EL (cell line): ENCODE results near the gene CCR5AS.

Experiments used
- DNase-seq: peaks from one replicate; pipeline ENCODE4 v3.0.0-alpha.2; 2016

The CCR5AS gene

GRCh38 chr3:46375218-46375617 is 31.6 kb downstream of the CCR5AS start:
- DNase-seq, result no peak

- DNase-seq, result no peak
Observed at GRCh38 chr3:46374755-46375154, 32.1 kb downstream of the CCR5AS start.

DNA sequence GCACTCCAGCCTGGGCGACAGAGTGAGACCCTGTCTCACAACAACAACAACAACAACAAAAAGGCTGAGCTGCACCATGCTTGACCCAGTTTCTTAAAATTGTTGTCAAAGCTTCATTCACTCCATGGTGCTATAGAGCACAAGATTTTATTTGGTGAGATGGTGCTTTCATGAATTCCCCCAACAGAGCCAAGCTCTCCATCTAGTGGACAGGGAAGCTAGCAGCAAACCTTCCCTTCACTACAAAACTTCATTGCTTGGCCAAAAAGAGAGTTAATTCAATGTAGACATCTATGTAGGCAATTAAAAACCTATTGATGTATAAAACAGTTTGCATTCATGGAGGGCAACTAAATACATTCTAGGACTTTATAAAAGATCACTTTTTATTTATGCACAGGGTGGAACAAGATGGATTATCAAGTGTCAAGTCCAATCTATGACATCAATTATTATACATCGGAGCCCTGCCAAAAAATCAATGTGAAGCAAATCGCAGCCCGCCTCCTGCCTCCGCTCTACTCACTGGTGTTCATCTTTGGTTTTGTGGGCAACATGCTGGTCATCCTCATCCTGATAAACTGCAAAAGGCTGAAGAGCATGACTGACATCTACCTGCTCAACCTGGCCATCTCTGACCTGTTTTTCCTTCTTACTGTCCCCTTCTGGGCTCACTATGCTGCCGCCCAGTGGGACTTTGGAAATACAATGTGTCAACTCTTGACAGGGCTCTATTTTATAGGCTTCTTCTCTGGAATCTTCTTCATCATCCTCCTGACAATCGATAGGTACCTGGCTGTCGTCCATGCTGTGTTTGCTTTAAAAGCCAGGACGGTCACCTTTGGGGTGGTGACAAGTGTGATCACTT is 34.1 kb downstream of the CCR5AS start:
- DNase-seq, result peak; percentile 36

DNA sequence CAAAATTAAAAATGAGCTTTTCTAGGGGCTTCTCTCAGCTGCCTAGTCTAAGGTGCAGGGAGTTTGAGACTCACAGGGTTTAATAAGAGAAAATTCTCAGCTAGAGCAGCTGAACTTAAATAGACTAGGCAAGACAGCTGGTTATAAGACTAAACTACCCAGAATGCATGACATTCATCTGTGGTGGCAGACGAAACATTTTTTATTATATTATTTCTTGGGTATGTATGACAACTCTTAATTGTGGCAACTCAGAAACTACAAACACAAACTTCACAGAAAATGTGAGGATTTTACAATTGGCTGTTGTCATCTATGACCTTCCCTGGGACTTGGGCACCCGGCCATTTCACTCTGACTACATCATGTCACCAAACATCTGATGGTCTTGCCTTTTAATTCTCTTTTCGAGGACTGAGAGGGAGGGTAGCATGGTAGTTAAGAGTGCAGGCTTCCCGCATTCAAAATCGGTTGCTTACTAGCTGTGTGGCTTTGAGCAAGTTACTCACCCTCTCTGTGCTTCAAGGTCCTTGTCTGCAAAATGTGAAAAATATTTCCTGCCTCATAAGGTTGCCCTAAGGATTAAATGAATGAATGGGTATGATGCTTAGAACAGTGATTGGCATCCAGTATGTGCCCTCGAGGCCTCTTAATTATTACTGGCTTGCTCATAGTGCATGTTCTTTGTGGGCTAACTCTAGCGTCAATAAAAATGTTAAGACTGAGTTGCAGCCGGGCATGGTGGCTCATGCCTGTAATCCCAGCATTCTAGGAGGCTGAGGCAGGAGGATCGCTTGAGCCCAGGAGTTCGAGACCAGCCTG is 35.1 kb downstream of the CCR5AS start:
- no peak for DNase-seq

GRCh38 chr3:46370839-46371518 is 35.9 kb downstream of the CCR5AS start, which contains the start of gene CCR5:
TSS of gene CCR5 (plus strand) at chr3:46370946. CDS start at chr3:46372903, 1,957 bp downstream.
- no peak for DNase-seq

GRCh38 chr3:46369675-46370132 is 37.2 kb downstream of the CCR5AS start:
- no peak for DNase-seq

DNA sequence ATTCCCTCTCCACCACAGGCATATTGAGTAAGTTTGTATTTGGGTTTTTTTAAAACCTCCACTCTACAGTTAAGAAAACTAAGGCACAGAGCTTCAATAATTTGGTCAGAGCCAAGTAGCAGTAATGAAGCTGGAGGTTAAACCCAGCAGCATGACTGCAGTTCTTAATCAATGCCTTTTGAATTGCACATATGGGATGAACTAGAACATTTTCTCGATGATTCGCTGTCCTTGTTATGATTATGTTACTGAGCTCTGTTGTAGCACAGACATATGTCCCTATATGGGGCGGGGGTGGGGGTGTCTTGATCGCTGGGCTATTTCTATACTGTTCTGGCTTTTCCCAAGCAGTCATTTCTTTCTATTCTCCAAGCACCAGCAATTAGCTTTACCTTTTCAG is 37.7 kb downstream of the CCR5AS start:
- no peak for DNase-seq

GRCh38 chr3:46368569-46368968 is 38.3 kb downstream of the CCR5AS start:
- peak; percentile 18 for DNase-seq

- DNase-seq, result no peak
Observed at GRCh38 chr3:46367811-46368210, 39.1 kb downstream of the CCR5AS start.

- no peak for DNase-seq
Observed at GRCh38 chr3:46365737-46366524, 40.9 kb downstream of the CCR5AS start.

- no peak for DNase-seq
Observed at GRCh38 chr3:46365041-46365440, 41.8 kb downstream of the CCR5AS start.

- DNase-seq, result peak; percentile 78
Observed at GRCh38 chr3:46361408-46362283, 45.2 kb downstream of the CCR5AS start.

GRCh38 chr3:46360907-46361306 is 46.0 kb downstream of the CCR5AS start:
- peak; percentile 17 for DNase-seq

GRCh38 chr3:46359733-46360493 is 47.0 kb downstream of the CCR5AS start:
- peak; percentile 61 for DNase-seq

DNA sequence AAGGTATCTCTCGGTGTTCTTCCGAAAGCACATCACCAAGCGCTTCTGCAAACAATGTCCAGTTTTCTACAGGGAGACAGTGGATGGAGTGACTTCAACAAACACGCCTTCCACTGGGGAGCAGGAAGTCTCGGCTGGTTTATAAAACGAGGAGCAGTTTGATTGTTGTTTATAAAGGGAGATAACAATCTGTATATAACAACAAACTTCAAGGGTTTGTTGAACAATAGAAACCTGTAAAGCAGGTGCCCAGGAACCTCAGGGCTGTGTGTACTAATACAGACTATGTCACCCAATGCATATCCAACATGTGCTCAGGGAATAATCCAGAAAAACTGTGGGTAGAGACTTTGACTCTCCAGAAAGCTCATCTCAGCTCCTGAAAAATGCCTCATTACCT is 48.4 kb downstream of the CCR5AS start:
- no peak for DNase-seq

- no peak for DNase-seq
Observed at GRCh38 chr3:46356909-46357308, 50.0 kb downstream of the CCR5AS start.

- DNase-seq, result no peak
Observed at GRCh38 chr3:46356276-46356675, 50.6 kb downstream of the CCR5AS start.

GRCh38 chr3:46354984-46355383 is 51.9 kb downstream of the CCR5AS start:
- DNase-seq, result no peak

DNA sequence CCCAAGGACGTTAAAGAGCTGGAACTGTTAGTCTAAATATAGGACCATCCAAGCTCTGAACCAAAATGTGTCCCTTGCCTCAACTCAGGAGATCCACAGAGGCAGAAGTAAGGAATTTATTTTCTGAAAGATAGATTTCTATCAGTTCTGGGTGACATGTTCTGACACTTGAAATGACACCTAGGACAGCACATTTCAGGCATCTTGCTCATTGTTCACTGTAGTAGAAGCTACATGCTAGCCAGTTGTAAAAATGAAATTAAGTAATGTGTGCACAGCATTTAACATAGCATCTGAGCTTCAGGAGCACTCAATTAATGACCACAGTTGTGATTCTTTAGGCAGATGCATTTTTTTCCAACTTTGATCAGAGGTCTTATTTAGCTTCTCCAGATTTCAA is 52.4 kb downstream of the CCR5AS start:
- DNase-seq, result no peak

GRCh38 chr3:46353647-46354410 is 53.0 kb downstream of the CCR5AS start, which contains the start of gene CCR2:
TSS of gene CCR2 (plus strand) at chr3:46354111. CDS start at chr3:46357528, 3,417 bp downstream.
- no peak for DNase-seq
